Glomerular visceral epithelial cell (primary cell): ENCODE results near the gene HMX1.

Source experiments
- DNase-seq: peaks from one replicate; pipeline ENCODE4 v3.0.0-alpha.2; 2016; ENCODE audit errors: extremely low spot score

HMX1 gene

GRCh38 chr4:8868321-8869001 is 3.2 kb downstream of the HMX1 start:
- DNase-seq = no peak

GRCh38 chr4:8867624-8868320 is 3.9 kb downstream of the HMX1 start:
- no peak for DNase-seq

- DNase-seq = no peak
Observed at GRCh38 chr4:8866828-8867623, 4.6 kb downstream of the HMX1 start.

- DNase-seq = no peak
Observed at GRCh38 chr4:8866421-8866820, 5.2 kb downstream of the HMX1 start.

- no peak for DNase-seq
Observed at GRCh38 chr4:8865681-8866310, 5.8 kb downstream of the HMX1 start.

- no peak for DNase-seq
Observed at GRCh38 chr4:8864912-8865680, 6.5 kb downstream of the HMX1 start.

- DNase-seq = no peak
Observed at GRCh38 chr4:8863686-8864682, 7.7 kb downstream of the HMX1 start.

- no peak for DNase-seq
Observed at GRCh38 chr4:8862800-8863685, 8.6 kb downstream of the HMX1 start.

GRCh38 chr4:8862334-8862733 is 9.3 kb downstream of the HMX1 start:
- DNase-seq = no peak

GRCh38 chr4:8861576-8862295 is 9.9 kb downstream of the HMX1 start:
- no peak for DNase-seq

GRCh38 chr4:8860892-8861575 is 10.6 kb downstream of the HMX1 start:
- no peak for DNase-seq

GRCh38 chr4:8860096-8860891 is 11.3 kb downstream of the HMX1 start:
- no peak for DNase-seq

- DNase-seq = no peak
Observed at GRCh38 chr4:8859550-8860095, 12.0 kb downstream of the HMX1 start.

- DNase-seq = no peak
Observed at GRCh38 chr4:8858701-8859210, 12.9 kb downstream of the HMX1 start.

GRCh38 chr4:8857766-8858700 is 13.6 kb downstream of the HMX1 start:
- no peak for DNase-seq
